ENCODE measurements around the gene GLP2R.

DNA sequence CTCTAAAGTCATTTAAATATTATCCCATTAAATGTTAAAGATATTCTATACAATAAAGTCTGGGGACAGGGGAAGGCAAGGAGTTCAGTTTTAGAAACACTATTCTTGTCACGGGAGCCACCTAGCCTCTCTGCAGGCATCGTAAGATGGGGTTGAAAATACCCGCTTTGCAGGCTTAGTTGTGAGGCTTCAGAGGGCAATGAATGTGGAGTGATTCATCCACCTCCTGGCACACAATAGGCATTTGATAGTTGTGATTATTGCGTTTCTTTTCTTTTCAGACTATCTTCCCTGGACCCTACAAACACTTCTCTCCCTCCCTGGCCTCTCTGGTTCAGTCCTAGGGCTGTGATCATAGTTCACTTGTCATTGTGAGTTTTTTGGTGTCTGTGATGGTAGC lies 19.6 kb downstream of the GLP2R start:
- TF ChIP-seq, protein P1, sequence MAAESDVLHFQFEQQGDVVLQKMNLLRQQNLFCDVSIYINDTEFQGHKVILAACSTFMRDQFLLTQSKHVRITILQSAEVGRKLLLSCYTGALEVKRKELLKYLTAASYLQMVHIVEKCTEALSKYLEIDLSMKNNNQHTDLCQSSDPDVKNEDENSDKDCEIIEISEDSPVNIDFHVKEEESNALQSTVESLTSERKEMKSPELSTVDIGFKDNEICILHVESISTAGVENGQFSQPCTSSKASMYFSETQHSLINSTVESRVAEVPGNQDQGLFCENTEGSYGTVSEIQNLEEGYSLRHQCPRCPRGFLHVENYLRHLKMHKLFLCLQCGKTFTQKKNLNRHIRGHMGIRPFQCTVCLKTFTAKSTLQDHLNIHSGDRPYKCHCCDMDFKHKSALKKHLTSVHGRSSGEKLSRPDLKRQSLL (tag by site-specific recombination; IDR thresholded peaks at IDR 0.05) = no peak
- TF ChIP-seq ZNF19 (tag by site-specific recombination; IDR thresholded peaks at IDR 0.05; ENCODE audit: low read depth) = no peak
